ENCODE measurements around the gene NIPAL1.
"Not testable (repeated sequence)": the region's sequence is repeated elsewhere in the genome, so short reads cannot be mapped to it uniquely, and the experiment has no call there.

Gene NIPAL1

GRCh38 chr4:48008021-48008596 is 8.5 kb upstream of the NIPAL1 start:
- Histone ChIP-seq H3K9me3 (ENCODE audit: control insufficient read depth in 2 of 2, low read length in 2 of 2) (no peaks in the 10 kb centered on the region), H3K36me3 (ENCODE audit: control insufficient read depth in 2 of 2, insufficient read depth in 2 of 2, low read length in 2 of 2) (no peaks in the 10 kb centered on the region), H3K4me1 (ENCODE audit: control insufficient read depth, insufficient read depth, low read length) (no peaks in the 10 kb centered on the region), H3K27ac (ENCODE audit: low read length) (no peak overlapping the region), H3K27me3 (ENCODE audit: control insufficient read depth in 1 of 2, insufficient read depth in 2 of 2, low read length in 2 of 2) (no peaks in the 10 kb centered on the region), H3K9ac (ENCODE audit: low read length in 2 of 2) (no peak overlapping the region), H3K4me3 (ENCODE audit: low read length in 2 of 2) (no peak overlapping the region)

- not testable (repeated sequence) for H3K4me3 ChIP-seq (ENCODE audit: low read length in 2 of 2); H3K4me1 ChIP-seq (ENCODE audit: control insufficient read depth, insufficient read depth, low read length); H3K36me3 ChIP-seq (ENCODE audit: control insufficient read depth in 2 of 2, insufficient read depth in 2 of 2, low read length in 2 of 2); H3K9me3 ChIP-seq (ENCODE audit: control insufficient read depth in 2 of 2, low read length in 2 of 2); H3K27me3 ChIP-seq (ENCODE audit: control insufficient read depth in 1 of 2, insufficient read depth in 2 of 2, low read length in 2 of 2); H3K27ac ChIP-seq (ENCODE audit: low read length); H3K9ac ChIP-seq (ENCODE audit: low read length in 2 of 2)
Observed at GRCh38 chr4:48010906-48011305, 5.7 kb upstream of the NIPAL1 start.

GRCh38 chr4:48011722-48012121 is 4.8 kb upstream of the NIPAL1 start:
- Histone ChIP-seq H3K9ac (ENCODE audit: low read length in 2 of 2) (no peak overlapping the region), H3K4me1 (ENCODE audit: control insufficient read depth, insufficient read depth, low read length) (peaks cover 3% of the 10 kb centered on the region), H3K4me3 (ENCODE audit: low read length in 2 of 2) (no peak overlapping the region), H3K27ac (ENCODE audit: low read length) (no peak overlapping the region), H3K9me3 (ENCODE audit: control insufficient read depth in 2 of 2, low read length in 2 of 2) (no peaks in the 10 kb centered on the region), H3K36me3 (ENCODE audit: control insufficient read depth in 2 of 2, insufficient read depth in 2 of 2, low read length in 2 of 2) (no peaks in the 10 kb centered on the region), H3K27me3 (ENCODE audit: control insufficient read depth in 1 of 2, insufficient read depth in 2 of 2, low read length in 2 of 2) (peaks cover 1 to 8% of the 10 kb centered on the region in 2 donors)

GRCh38 chr4:48012824-48013223 is 3.7 kb upstream of the NIPAL1 start:
- H3K4me3 ChIP-seq (ENCODE audit: low read length in 2 of 2), result no peak overlapping the region
- H3K27ac ChIP-seq (ENCODE audit: low read length), result no peak overlapping the region
- no peaks in the 10 kb centered on the region for H3K36me3 ChIP-seq (ENCODE audit: control insufficient read depth in 2 of 2, insufficient read depth in 2 of 2, low read length in 2 of 2)
- H3K27me3 ChIP-seq (ENCODE audit: control insufficient read depth in 1 of 2, insufficient read depth in 2 of 2, low read length in 2 of 2), result peaks cover 9 to 10% of the 10 kb centered on the region in 2 donors
- H3K4me1 ChIP-seq (ENCODE audit: control insufficient read depth, insufficient read depth, low read length), result peaks cover 8% of the 10 kb centered on the region
- no peak overlapping the region for H3K9ac ChIP-seq (ENCODE audit: low read length in 2 of 2)
- no peaks in the 10 kb centered on the region for H3K9me3 ChIP-seq (ENCODE audit: control insufficient read depth in 2 of 2, low read length in 2 of 2)

GRCh38 chr4:48015216-48015615 is 1.4 kb upstream of the NIPAL1 start:
- Histone ChIP-seq H3K4me1 (ENCODE audit: control insufficient read depth, insufficient read depth, low read length) (peaks cover 8% of the 10 kb centered on the region), H3K4me3 (ENCODE audit: low read length in 2 of 2) (no peak overlapping the region), H3K36me3 (ENCODE audit: control insufficient read depth in 2 of 2, insufficient read depth in 2 of 2, low read length in 2 of 2) (no peaks in the 10 kb centered on the region), H3K27ac (ENCODE audit: low read length) (no peak overlapping the region), H3K9me3 (ENCODE audit: control insufficient read depth in 2 of 2, low read length in 2 of 2) (no peaks in the 10 kb centered on the region), H3K27me3 (ENCODE audit: control insufficient read depth in 1 of 2, insufficient read depth in 2 of 2, low read length in 2 of 2) (peaks cover 9 to 17% of the 10 kb centered on the region in 2 donors), H3K9ac (ENCODE audit: low read length in 2 of 2) (no peak overlapping the region)

- Histone ChIP-seq H3K27ac (ENCODE audit: low read length) (no peak overlapping the region), H3K9me3 (ENCODE audit: control insufficient read depth in 2 of 2, low read length in 2 of 2) (no peaks in the 10 kb centered on the region), H3K4me3 (ENCODE audit: low read length in 2 of 2) (no peak overlapping the region), H3K9ac (ENCODE audit: low read length in 2 of 2) (no peak overlapping the region), H3K4me1 (ENCODE audit: control insufficient read depth, insufficient read depth, low read length) (peaks cover 8% of the 10 kb centered on the region), H3K27me3 (ENCODE audit: control insufficient read depth in 1 of 2, insufficient read depth in 2 of 2, low read length in 2 of 2) (peaks cover 9 to 17% of the 10 kb centered on the region in 2 donors), H3K36me3 (ENCODE audit: control insufficient read depth in 2 of 2, insufficient read depth in 2 of 2, low read length in 2 of 2) (no peaks in the 10 kb centered on the region)
Observed at GRCh38 chr4:48015678-48016077, 894 bp upstream of the NIPAL1 start.

GRCh38 chr4:48017108-48017571 is 568 bp downstream of the NIPAL1 start:
- Histone ChIP-seq H3K9me3 (ENCODE audit: control insufficient read depth in 2 of 2, low read length in 2 of 2) (no peaks in the 10 kb centered on the region), H3K27me3 (ENCODE audit: control insufficient read depth in 1 of 2, insufficient read depth in 2 of 2, low read length in 2 of 2) (peaks cover 9 to 17% of the 10 kb centered on the region in 2 donors), H3K27ac (ENCODE audit: low read length) (no peak overlapping the region), H3K9ac (ENCODE audit: low read length in 2 of 2) (peak overlapping the region in 1 of 2 donors; percentile 7), H3K4me1 (ENCODE audit: control insufficient read depth, insufficient read depth, low read length) (peaks cover 8% of the 10 kb centered on the region), H3K36me3 (ENCODE audit: control insufficient read depth in 2 of 2, insufficient read depth in 2 of 2, low read length in 2 of 2) (no peaks in the 10 kb centered on the region), H3K4me3 (ENCODE audit: low read length in 2 of 2) (peak overlapping the region; percentile 75 to 83)

- no peaks in the 10 kb centered on the region for H3K36me3 ChIP-seq (ENCODE audit: control insufficient read depth in 2 of 2, insufficient read depth in 2 of 2, low read length in 2 of 2)
- no peaks in the 10 kb centered on the region for H3K9me3 ChIP-seq (ENCODE audit: control insufficient read depth in 2 of 2, low read length in 2 of 2)
- no peak overlapping the region for H3K4me3 ChIP-seq (ENCODE audit: low read length in 2 of 2)
- H3K27me3 ChIP-seq (ENCODE audit: control insufficient read depth in 1 of 2, insufficient read depth in 2 of 2, low read length in 2 of 2), result peaks cover 9 to 17% of the 10 kb centered on the region in 2 donors
- no peak overlapping the region for H3K27ac ChIP-seq (ENCODE audit: low read length)
- no peak overlapping the region for H3K9ac ChIP-seq (ENCODE audit: low read length in 2 of 2)
- H3K4me1 ChIP-seq (ENCODE audit: control insufficient read depth, insufficient read depth, low read length), result peaks cover 8% of the 10 kb centered on the region
Observed at GRCh38 chr4:48018112-48018511, 1.5 kb downstream of the NIPAL1 start.

GRCh38 chr4:48021100-48021499 is 4.5 kb downstream of the NIPAL1 start:
- H3K9ac ChIP-seq (ENCODE audit: low read length in 2 of 2), result no peak overlapping the region
- H3K36me3 ChIP-seq (ENCODE audit: control insufficient read depth in 2 of 2, insufficient read depth in 2 of 2, low read length in 2 of 2), result no peaks in the 10 kb centered on the region
- peaks cover 7 to 17% of the 10 kb centered on the region in 2 donors for H3K27me3 ChIP-seq (ENCODE audit: control insufficient read depth in 1 of 2, insufficient read depth in 2 of 2, low read length in 2 of 2)
- H3K4me3 ChIP-seq (ENCODE audit: low read length in 2 of 2), result no peak overlapping the region
- H3K9me3 ChIP-seq (ENCODE audit: control insufficient read depth in 2 of 2, low read length in 2 of 2), result no peaks in the 10 kb centered on the region
- H3K4me1 ChIP-seq (ENCODE audit: control insufficient read depth, insufficient read depth, low read length), result peaks cover 8% of the 10 kb centered on the region
- no peak overlapping the region for H3K27ac ChIP-seq (ENCODE audit: low read length)

- H3K27ac ChIP-seq (ENCODE audit: low read length), result no peak overlapping the region
Observed at GRCh38 chr4:48022192-48022799, 5.7 kb downstream of the NIPAL1 start.

GRCh38 chr4:48024522-48024921 is 8.0 kb downstream of the NIPAL1 start:
- no peak overlapping the region for H3K9ac ChIP-seq (ENCODE audit: low read length in 2 of 2)
- no peaks in the 10 kb centered on the region for H3K36me3 ChIP-seq (ENCODE audit: control insufficient read depth in 2 of 2, insufficient read depth in 2 of 2, low read length in 2 of 2)
- H3K4me3 ChIP-seq (ENCODE audit: low read length in 2 of 2), result no peak overlapping the region
- no peaks in the 10 kb centered on the region for H3K4me1 ChIP-seq (ENCODE audit: control insufficient read depth, insufficient read depth, low read length)
- peaks cover 0 to 3% of the 10 kb centered on the region in 2 donors for H3K27me3 ChIP-seq (ENCODE audit: control insufficient read depth in 1 of 2, insufficient read depth in 2 of 2, low read length in 2 of 2)
- H3K27ac ChIP-seq (ENCODE audit: low read length), result no peak overlapping the region
- no peaks in the 10 kb centered on the region for H3K9me3 ChIP-seq (ENCODE audit: control insufficient read depth in 2 of 2, low read length in 2 of 2)

More at GRCh38 chr4:48022192-48022799, 5.7 kb downstream of the NIPAL1 start:
- Histone ChIP-seq H3K4me3 (ENCODE audit: low read length in 2 of 2) (no peak overlapping the region), H3K27me3 (ENCODE audit: control insufficient read depth in 1 of 2, insufficient read depth in 2 of 2, low read length in 2 of 2) (peaks cover 3 to 10% of the 10 kb centered on the region in 2 donors), H3K4me1 (ENCODE audit: control insufficient read depth, insufficient read depth, low read length) (no peaks in the 10 kb centered on the region), H3K36me3 (ENCODE audit: control insufficient read depth in 2 of 2, insufficient read depth in 2 of 2, low read length in 2 of 2) (no peaks in the 10 kb centered on the region), H3K9me3 (ENCODE audit: control insufficient read depth in 2 of 2, low read length in 2 of 2) (no peaks in the 10 kb centered on the region), H3K9ac (ENCODE audit: low read length in 2 of 2) (no peak overlapping the region)

Measured in stomach smooth muscle (tissue), 2 donors.